Caki2 (cell line): ENCODE data around the gene WASF2. TPM values are rescaled to one million over a fixed set of nuclear protein-coding genes. Genes with fewer than 3 reads are reported as not detected.
"Not testable (repeated sequence)": the region's sequence is repeated elsewhere in the genome, so short reads cannot be mapped to it uniquely, and the experiment has no call there.

Experiments
- DNase-seq: peaks from one replicate; pipeline ENCODE4 v3.0.0-alpha.2; 2015; ENCODE audit warnings: low read depth
- in situ Hi-C: cut with HindIII; loops from 2 replicates; pipeline ENCODE4 v1.10.0; 2016; ENCODE audit warnings: low sequenced_read_pairs, low pct_unique_long_range_greater_than_20kb, mixed read lengths
- total RNA-seq: library from RNA; depleted of rRNA; stranded (reverse); fragments of >200 nt; shearing (Covaris generic); gene quantifications from 2 replicates; pipeline ENCODE4 v1.2.3, GENCODE V29; 2014; ENCODE audit warnings: low replicate concordance; rRNA removed

Gene WASF2
- total RNA-seq = 17.3 and 18.7 TPM in 2 replicates

GRCh38 chr1:27489973-27490741, at the start of gene WASF2:
WASF2 (minus strand) TSS chr1:27490167; CDS start chr1:27428890, 61,277 bp downstream.
- in situ Hi-C loops = no loop called here
- DNase-seq = peak; percentile 91

DNA sequence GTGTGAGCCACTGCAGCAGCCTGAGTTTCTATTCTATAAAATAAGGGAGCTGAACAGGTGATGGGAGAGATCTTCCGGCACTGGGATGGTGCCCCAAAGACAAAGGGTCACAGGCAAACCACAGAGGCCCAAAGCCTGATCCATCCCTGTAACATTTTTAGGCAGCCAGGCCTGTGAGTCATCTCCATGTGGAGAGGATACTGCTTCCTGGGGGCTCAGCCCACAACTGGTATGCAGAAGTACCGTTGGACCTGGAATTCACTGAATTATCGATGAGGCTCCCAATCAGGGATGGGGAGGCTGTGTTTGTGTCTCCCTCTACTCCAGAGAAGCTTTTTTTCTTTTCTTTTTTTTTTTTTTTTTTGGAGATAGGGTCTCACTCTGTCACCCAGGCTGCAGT, 48.8 kb upstream of the WASF2 start:
- in situ Hi-C loops = no loop called here
- peak; percentile 31 for DNase-seq

DNA sequence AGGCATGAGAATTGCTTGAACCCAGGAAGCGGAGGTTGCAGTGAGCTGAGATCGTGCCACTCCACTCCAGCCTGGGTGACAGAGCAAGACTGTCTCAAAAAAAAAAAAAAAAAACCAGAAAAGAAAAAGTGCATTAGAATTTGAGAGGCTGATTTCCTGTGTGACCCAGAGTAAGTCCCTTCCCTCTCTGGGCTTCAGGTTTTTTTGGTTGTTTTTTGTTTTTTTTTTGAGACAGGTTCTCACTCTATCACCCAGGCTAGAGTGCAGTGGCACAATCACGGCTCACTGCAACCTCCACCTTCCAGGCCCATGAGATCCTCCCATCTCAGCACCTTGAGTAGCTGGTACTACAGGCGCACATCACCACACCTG, 48.3 kb upstream of the WASF2 start:
- DNase-seq, in situ Hi-C loops: not testable (repeated sequence)

GRCh38 chr1:27536767-27537166, 46.8 kb upstream of the WASF2 start:
- DNase-seq = peak; percentile 40
- in situ Hi-C loops = no loop called here

GRCh38 chr1:27536010-27536757, 46.2 kb upstream of the WASF2 start:
- in situ Hi-C loops = no loop called here
- no peak for DNase-seq

GRCh38 chr1:27535386-27535785, 45.4 kb upstream of the WASF2 start:
- DNase-seq = no peak
- in situ Hi-C loops = no loop called here

GRCh38 chr1:27531959-27532685, 42.2 kb upstream of the WASF2 start:
- in situ Hi-C loops = no loop called here

GRCh38 chr1:27530192-27530591, 40.2 kb upstream of the WASF2 start:
- DNase-seq = no peak
- in situ Hi-C loops = no loop called here

More at GRCh38 chr1:27531959-27532685, 42.2 kb upstream of the WASF2 start:
- no peak for DNase-seq

DNA sequence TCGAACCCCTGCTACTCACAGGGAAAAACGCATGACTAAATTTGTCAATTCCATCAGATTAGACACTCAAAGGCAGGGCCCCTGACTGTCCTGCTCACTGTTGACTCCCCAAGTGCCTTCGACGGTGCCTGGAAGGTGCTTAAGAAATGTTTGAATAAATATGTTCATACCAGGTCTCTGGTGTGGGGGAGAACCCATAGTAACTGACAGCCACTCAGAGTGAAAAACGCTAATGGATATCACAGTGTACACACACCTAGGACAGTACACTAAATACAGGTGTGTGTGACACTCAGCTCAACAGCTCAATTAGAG, 39.7 kb upstream of the WASF2 start:
- in situ Hi-C loops = no loop called here
- no peak for DNase-seq

- in situ Hi-C loops = no loop called here
- no peak for DNase-seq
These were observed 39.1 kb upstream of the WASF2 start for GRCh38 chr1:27528818-27529703.

DNA sequence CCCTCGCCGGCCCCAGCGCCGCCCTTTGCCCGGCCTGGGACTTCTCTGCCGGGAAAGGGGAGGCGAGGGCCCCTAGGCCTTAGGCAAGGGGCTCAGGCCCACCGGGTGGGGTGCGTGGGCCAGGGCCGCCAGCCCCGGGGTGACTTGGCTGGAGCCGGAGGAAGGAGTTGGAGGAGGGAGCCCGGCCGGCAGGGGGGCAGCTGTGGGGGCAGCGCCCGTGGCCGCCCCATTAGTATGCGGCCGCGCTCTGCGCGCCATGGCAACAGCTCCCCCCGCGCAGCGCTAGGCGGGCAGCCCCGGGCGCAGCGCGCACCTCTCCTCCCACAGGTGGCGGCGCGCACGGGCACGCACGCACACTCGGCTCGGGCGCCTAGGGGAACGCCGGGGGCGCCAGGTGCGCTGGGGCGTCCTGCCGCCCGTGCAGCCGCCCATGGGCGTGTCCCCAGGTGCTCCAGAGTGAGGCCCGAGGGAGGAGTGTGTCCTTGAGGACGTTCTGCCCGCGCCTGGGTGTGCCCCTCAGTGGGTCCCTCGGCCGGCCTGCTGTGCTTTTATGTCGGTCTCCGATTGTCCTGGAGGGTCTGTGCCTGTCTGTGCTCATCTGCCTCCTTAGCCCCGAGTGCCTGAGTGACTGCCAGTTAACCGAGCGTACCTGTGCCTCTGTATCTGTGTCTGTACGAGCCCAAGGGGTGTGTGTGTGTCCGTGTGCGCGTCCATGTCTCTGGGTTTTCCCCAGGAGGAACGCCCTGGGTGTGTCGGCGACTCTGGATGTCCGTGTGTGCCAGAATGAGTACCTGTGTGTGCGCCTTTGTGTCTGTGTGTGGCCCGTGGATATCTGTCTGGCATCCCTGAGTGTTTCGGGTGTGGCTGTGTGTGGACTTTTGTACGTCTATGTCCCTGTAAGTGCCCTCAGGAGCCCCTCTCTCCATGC, 38.2 kb upstream of the WASF2 start:
- in situ Hi-C loops = no loop called here

GRCh38 chr1:27527223-27527889, 37.4 kb upstream of the WASF2 start:
- no peak for DNase-seq
- in situ Hi-C loops = no loop called here

More for the DNA sequence above, 38.2 kb upstream of the WASF2 start:
- no peak for DNase-seq

- no peak for DNase-seq
- in situ Hi-C loops = no loop called here
These were observed 36.7 kb upstream of the WASF2 start for GRCh38 chr1:27526569-27527222.

DNA sequence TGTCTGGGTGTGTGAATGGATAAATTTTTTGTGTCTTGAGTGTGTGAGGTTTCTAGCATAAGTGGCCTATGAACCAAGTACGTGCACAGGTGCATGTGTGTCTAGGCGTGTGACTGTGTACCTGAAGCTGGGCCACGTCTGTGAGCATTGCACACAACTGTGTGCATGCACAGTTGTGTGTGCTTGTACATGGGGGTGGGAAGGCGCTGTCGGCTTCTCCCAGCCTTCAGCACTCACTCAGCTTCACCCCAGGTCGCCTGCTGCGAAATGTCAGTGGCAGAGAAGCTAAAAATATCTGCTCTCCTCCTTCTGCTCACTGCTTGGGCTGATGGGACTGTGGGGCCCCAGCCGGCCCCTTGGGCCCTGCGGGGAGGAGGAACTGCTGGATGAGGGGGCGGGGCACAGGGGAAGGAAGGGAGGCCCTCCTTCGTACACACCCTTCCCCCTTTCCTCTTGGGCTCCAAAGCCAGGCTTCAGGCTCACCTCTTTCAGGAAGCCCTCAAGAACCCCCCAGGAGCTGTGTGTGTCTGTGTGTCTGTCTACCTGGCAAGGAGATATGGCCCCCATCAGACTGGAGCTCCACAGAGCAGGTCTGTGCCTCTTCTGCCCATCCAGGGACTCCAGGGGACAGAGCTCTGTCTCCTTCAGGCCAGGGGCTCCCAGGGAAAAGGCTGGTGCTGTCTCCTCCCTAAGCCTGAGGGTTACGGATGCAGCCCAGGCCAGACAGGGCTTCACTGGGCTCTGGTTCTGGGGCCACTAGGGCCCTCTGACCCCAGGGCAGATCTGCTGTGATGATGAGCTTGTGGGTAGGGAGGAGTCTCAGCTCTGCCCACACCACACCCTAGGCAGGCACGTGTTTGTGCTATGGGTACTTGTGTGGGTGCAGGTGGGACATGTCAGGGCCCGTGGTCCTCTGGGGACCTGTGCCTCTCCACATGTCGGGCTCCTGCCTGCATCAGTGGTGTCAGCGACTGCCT, 35.6 kb upstream of the WASF2 start:
- no peak for DNase-seq
- in situ Hi-C loops = no loop called here

DNA sequence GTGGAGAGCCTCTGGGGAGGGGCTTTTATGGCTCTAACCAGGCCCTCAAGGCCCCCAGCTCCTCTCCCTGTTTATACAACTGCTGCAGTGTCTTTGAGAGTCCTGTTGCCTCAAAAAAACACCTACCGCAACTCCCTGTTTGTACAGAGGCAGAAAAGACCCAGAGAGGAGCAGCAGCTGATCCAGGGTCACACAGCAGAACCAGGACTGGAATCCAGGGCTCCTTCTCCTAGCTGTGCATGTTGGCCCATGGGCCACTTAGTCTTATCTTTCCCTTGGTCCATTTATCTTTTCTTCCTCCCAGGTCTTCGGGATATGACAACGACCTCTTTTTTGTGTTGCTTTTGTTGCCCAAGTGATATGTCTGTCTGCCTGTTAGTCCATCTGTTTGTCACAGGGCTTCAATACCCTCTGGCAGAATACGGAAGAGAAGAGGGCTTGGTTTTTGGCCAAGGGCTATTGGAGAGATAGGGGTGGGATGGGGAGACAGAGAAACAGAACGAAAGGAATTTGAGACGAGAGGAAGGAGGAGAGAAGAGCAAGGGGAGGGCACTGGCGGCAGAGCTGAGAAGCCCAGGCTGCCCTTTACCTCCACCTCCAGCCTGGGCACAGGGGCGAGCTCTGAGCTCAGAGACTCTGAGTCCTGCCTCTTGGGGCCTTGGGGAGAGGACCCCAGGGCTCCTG, 33.5 kb upstream of the WASF2 start:
- no peak for DNase-seq
- in situ Hi-C loops = no loop called here
